ELR (cell line): ENCODE data around the gene LARP4.
A peak's percentile ranks its signal among the peaks of the same experiment; 100 is the strongest.
"Not testable (repeated sequence)": the region's sequence is repeated elsewhere in the genome, so short reads cannot be mapped to it uniquely, and the experiment has no call there.

ENCODE experiments used
- DNase-seq: peaks from one replicate; pipeline ENCODE4 v3.0.0-alpha.2; 2015; ENCODE audit warnings: low read depth

Gene LARP4

DNA sequence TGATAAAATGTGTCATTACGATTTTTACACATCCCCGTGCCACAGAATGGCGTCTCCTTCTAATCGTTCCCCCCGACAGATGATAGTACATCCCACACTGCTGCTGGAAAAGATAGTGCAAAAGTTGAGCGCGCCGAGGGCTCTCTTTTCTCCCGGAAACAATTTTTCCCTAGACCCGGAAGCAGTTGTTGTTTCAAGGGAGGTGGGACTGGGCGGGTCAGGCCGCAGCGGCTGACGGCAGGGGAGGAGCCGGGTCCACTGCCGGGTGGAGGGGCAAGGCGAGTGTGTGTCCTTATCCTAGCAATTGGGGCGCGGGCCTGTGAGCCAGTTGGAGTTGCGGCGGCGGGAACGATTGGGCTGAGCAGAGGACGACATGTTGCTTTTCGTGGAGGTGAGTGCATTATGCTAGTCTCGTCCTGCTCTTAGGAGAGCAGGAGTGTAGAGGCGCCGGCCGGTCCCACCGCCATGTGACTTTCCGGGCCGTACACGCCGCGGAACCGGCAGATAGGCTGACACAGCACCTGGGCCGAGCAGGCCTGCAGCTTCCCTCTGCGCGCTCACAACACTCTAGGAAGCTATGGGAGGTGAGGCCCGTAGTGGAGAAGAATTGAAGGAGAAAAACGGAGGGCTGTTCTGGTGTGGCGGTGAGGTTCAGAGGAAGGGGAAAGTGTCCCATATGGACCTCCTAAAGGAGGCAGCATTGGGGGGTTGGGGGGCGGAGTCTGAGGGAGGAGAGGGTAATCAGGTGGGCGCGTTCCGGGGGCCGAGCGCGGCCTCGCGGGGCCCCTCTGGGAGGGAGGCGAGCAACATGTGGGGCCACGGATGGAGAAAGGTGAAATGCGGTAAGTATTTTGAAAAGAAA is at the start of gene LARP4:
Gene LARP4, plus strand, starts transcription at position 248 of the 862 bp plus-strand sequence. Its CDS starts 126 bp downstream, at position 374.
- DNase-seq, result peak; percentile 97

DNA sequence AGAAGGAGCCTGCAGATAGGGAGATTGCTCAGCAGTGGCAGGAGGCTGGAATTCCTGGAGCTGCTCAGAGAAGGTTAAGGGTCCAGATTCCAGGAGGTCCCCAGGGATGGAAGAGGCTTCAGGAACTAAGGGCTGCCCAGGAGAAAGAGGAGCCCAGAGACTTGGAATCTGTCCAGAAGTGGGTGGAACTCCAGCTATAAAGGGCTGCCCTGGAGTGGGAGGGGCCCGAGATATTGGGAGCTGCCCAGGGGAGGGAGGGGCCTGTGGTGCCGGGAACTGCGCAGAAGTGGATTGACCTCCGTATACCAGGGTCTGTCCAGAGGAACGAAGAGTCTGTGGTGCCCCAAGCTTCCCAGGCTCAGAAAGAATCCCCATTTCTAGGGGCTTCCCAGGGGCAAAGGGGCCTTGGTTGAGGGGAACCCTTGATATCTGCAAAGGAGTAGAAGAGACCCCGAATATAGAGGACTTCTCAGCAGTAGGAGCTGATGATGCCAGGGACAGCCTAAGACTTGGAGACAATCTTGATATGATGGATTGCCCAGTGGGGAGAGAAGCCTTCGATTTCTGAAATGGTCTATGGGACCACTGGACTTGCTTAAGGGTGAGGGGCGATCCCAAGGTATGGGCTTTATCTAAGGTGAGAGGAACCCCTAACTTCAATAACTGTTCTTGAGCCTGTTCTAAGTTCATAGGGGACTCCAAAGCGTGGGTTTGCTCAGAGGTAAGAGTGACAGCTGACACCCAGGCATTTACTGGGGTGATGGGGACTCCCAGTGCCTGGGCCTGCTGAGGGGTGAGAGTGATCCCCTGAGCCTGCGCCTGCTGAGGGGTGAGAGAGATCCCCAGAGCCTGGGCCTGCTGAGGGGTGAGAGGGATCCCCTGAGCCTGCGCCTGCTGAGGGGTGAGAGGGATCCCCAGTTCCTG is 49.3 kb upstream of the LARP4 start:
- DNase-seq, result no peak

DNA sequence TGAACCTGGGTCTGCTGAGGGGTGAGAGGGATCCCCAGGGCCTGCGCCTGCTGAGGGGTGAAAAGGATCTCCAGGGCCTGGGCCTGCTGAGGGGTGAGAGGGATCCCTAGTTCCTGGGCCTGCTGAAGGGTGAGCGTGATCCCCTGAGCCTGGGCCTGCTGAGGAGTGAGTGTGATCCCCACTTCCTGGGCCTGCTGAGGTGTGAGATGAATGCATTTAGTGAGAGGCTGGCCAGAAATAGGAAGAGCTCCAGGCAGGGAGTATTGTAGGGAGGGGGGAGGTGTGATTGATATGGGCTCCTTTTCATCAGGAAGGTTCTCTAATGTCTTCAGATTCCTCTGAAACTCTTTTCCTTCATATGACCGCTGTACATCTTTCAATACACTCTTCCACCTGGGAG is 47.3 kb upstream of the LARP4 start:
- no peak for DNase-seq

DNA sequence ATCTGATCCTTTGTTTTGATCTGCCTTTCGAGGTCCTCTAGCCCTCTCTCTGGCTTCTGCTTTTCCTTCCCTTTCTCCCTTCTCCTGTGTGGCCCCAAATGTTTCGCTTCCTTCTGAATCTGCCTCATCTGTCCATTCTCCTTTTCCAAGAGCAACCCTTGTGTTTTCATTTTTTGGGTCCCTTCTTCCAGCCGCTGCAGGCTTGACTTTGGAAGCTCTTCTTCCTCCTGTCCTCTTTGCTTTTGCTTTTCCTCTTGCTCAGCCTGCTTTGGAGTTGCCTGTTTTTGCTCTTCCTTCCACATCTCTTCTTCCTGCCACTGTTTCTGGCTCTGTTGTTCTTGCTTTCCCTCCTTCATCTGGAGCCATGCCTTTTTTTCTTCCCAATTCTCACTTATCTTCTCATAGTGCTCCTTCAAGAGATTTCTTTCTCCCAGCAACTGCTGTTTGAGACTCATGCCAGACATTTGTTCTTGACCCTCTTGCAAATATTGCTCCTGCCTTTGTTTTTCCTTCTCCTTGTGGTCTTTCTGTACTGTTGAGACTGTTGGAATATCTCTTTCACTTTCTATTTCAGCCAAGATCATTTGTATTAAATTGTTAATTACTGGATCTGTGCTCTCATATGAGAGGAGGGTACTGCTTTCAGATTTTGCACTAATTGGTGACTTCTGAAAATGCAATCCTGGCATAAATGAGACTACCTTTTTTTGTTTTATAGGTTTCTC is 46.7 kb upstream of the LARP4 start:
- peak; percentile 16 for DNase-seq

DNA sequence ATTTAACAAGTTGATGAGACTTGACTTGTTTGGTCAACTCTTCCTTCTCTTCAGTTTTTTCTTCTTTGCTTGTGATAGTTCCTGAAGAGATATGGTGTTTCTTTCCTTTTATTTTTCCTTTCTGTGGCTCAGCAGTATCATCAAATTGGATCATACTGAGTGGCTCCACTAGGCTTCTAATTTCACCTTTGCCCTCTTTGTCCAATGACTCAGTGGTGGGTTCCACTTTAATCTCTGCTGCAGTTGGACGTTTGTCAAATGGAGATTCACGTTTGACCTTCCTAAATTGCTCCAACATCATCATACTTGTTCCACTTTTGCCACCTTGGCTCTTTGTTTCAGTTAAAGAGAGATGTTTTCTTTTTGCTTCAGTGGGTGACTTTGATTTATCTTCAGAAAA is 45.8 kb upstream of the LARP4 start:
- DNase-seq, result no peak

DNA sequence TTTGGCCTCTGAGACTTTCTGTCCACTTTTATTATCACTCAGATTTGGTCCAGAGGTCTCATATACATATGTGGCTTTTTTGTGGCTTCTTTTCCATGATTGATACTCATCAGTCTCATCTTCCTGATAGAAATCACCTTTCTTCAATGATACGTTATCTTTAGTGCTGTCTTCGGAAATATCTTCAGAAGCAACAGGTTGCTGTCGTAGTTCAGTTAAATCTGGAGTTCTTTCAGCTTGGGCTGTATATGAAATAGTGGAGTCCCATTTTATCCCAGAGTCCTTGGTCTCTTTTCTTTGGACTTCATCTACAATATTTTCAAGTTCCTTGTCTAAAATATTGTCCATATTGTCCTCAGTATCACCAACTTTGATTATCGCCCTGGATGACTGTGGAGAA is 45.3 kb upstream of the LARP4 start:
- DNase-seq, result no peak

DNA sequence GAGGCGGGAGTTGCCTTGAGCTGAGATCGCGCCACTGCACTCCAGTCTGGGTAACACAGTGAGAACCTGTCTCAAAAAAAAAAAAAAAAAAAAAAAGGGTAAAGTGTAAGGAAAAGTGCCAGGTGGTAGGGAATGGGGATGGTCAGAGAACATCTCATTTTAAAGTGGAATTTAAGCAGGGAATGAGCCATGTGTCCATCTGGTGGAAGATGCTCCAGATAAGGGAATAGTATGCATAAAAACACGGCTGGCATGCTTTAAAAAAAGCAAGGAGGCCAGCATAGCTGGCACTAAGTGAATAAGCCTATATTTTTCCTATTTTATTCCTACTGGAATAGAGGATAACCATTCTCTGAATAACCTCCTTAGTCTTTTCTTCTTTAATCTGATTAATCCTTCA is 38.0 kb upstream of the LARP4 start:
- no peak for DNase-seq

DNA sequence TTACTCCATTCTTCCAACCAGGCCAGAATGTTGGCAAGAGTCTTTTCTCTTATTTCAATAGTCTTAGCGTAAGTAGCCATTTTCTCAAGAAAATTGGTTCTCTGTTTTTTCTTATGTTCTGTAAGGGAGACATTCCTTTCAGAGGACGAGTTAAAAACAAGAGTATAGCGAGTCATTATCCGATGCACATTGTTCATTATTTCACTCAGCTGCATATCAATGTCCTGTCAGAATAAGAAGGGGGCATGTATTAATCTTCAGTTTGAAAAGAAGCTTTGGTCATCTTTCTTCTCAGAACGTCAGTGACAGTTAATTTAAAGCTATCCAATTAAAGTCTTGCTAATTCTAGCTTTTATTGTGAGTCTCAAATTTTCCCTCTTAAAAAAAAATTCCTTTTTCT is 37.5 kb upstream of the LARP4 start:
- DNase-seq, result no peak

DNA sequence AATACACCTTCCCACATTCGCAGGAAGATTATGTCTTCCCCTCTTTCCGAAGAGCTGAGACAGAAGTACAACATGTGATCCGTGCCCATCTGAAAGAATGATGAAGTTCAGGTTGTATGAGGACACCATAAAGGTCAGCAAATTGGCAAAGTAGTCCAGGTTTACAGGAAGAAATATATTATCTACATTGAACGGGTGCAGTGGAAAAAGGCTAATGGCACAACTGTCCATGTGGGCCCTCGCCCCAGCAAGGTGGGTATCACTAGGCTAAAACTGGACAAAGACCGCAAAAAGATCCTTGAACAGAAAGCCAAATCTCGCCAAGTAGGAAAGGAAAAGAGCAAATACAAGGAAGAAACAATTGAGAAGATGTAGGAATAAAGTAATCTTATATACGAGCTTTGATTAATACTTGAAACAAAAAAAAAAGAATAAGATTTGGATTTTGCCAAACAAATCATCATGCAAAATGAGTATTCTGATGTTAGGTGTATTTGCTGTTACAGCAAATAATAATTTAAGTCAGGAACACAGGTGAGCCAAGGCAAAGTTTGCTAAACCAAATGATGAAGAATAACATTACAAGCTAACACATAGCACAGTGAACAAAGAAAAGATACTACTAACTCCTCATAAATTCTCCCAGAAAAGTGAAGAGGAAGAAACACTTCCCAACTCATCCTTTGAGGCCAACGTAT is 34.8 kb upstream of the LARP4 start:
- no peak for DNase-seq

DNA sequence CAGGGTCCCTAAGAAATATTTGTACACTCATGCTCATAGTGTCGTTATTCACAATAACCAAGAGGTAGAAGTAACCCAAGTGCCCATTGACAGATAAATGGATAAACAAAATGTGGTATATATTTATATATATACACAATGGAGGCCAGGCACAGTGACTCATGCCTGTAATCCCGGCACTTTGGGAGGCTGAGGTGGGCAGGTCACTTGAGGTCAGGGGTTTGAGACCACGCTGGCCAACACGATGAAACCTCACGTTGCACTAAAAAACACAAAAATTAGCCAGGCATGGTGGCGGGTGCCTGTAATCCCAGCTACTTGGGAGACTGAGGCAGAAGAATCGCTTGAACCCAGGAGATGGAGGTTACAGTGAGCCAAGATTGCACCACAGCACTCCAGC is 30.0 kb upstream of the LARP4 start:
- DNase-seq, result peak; percentile 36

DNA sequence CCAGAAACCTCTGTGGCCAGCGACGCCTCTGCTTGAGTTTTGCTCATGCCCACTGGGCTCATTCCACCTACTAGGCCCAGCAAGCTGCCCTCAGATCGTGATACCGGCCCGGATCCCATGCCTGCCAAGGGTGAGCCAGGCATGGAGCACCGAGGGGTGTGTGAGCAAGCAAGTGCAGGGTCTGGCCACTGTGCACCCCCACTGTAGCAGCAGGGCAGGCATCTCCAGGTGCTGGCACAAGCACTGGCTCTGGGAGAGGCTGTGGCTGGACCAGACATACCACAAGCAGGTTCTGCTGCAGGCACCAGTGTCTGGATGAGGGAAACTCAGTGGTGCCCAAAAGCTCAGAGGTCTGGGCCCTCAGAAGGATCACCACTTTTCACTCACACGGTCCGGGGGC is 24.9 kb upstream of the LARP4 start:
- no peak for DNase-seq

DNA sequence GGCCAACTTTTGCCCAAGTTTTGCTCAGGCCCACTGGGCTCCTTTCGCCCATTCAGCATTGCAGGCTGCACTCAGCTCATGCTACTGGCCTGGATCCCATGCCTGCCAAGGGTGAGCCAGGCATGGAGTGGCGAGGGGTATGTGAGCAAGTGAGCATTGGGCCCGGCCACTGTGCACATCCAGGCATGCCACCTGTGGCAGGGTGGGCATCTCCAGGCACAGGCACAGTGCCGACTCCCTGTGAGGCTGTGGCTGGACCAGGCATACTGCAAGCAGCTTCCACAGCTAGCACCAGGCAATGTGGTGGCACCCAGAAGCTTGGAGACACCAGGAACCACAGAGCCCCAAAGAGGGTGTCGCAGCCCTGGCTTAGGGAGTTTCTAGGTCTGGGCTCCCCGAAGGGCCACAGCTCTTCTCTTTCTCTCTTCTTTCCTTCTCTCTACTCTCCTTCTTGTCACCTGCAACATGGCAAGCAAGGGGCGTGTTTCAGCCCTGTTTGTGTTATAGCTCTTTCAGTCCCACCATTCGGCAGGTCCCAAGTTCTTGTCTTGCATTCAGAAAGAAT is 19.8 kb upstream of the LARP4 start:
- DNase-seq, result no peak

DNA sequence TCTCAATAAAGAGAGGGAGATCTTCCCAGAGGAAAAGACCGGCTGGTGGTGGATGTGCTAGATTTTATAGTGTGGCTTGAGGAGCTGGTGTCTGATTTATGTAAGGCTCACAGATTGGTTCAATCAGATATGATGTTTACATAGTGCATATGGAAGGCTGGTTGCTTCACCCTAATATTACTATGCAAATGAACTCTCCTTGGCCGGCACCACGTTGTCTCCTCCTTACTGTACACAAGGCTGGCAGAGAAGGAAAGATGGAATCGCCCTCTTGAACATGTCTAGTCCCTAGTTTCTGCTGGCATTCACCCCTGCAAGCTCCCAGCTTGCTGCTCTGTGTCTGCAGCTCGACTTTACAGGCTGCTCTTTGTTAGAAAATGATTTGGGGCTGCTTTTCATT is 13.2 kb upstream of the LARP4 start:
- DNase-seq, result no peak

DNA sequence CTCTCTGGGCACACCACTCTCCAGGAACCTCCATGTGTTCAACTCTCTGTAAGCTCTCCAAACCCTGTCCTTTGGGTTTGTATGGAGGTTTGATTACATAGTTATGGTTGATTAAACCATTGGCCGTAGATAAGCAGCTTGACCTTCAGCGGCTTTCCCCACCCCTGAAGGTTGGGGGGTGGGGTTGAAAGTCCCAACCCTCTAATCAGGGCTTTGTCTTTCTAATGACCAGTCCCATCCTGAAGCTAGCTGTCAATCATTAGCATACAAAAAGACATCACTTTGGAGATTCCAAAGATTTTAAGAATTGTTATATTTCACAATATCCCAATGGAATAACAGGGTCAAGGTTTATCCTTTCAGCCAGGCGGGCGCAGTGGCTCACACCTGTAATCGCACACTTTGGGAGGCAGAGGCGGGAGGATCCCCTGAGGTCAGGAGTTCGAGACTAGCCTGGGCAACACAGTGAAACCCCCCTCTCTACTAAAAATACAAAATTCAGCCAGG is 12.7 kb upstream of the LARP4 start:
- no peak for DNase-seq

DNA sequence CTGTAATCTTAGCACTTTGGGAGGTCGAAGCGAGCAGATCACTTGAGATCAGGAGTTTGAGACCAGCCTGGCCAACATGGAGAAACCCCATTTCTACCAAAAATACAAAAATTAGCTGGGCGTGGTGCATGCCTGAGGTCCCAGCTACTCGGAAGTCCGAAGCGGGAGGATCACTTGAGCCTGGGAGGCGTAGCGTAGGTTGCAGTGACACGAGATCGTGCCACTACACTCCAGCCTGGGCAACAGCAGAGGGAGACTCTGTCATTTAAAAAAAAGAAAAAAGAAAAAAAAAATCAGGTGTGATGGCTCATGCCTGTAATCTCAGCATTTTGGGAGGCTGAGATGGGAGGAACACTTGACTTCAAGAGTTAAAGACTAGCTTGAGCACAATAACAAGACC is 11.9 kb upstream of the LARP4 start:
- DNase-seq, result not testable (repeated sequence)

DNA sequence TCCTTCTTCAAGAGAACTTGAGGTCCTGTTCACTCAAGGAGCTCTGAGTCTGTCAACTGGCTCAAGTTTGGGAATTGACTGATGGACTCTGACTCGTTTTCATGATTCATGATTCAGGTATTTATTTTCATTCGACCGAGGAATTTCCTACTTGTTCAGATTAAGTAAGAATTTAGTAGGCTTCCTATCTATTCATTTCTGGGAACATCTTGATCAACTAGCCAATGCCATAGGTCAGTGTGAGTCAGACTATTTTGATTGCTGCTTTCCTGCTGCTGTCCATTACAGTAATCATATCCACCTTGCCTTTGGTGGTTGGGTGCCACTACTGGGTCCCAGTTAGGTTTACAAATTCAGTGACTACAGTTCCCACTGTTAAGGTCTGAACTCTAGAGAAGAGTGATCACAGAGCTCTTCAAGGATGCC is 10.4 kb upstream of the LARP4 start:
- DNase-seq, result peak; percentile 94

DNA sequence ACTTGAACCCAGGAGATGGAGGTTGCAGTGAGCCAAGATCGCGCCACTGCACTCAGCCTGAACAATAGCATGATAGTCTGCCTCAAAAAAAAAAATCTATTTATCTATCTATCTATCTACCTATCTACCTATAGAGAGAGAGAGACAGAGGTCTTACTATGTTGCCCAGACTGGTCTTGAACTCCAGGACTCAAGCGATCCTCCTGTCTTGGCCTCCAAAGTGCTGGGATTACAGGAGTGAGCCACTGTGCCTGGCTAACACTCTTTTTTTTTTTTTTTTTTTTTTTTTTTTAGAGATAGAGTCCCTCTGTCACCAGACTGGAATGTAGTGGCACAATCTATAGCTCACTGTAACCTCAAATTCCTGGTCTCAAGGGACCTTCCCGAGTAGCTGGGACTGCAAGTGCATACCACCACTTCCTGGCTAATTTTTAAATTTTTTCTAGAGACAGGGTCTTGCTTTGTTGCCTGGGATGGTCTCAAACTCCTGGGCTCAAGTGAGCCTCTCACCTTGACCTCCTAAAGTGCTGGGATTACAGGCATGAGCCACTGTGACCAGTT is 6.1 kb upstream of the LARP4 start:
- peak; percentile 56 for DNase-seq

DNA sequence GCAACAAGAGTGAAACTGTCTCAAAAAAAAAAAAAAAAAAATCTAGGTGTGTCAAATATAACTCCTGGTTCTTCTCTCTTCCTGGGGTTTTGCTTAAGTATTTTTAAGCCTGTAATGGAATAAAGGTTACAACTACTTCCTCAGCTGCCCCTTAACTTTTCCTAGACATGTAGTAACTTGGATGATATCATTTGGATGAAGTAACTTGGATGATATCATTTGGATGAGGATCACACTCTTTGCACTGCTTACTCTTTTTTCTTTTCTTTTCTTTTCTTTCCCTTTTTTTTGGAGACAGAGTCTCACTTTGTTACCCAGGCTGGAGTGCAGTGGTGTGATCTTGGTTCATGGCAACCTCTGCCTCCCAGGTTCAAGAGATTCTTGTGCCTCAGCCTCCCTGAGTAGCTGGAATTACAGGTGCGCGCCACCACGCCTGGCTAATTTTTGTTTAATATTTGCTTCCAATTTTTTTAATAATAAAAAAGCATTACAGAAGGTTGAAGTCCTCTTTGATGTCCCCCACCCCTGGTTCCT is 3.5 kb upstream of the LARP4 start:
- DNase-seq, result peak; percentile 36

DNA sequence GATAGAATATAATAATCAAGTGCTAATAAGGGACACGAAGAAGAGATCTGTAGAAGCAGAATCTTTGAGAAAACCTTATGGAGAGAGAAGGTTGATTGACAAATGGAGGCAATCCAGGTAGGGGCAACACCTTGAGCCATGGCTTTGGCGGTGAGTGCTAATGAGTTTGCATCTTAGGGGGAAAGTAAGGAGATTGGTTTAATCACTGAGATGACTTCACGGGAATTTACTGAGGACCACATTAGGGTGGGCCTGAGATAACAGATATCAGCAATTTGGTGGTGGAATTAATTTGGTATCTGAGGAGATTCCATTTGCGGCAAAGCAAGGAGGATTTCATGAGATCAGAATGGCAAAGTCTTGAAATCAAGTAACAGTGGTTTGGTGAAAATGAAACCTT is 1.8 kb upstream of the LARP4 start:
- DNase-seq, result no peak

DNA sequence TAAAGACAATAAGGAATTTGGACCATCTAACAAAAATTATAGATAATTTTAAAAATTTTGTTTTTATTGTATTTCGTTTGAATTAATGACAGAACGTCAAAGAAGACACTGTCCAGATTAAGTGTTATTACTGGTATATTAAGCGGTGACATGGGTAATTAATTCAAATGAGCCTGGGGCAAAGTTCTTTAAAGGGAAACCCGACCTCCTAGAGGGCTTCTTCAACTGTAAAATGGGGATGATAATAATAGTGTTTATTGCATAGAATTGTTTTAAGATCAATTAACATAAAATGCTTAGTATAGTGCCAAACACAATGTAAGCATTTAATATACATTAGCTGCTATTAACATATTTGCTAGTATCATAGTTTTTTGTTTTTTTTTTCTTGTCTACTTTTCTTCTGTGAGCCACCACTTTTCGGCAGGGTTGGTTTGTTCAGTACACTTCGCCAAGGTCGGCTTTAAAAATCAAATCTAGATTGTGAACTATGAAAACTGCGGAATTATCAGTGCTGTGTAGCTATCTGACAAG is 514 bp upstream of the LARP4 start:
- DNase-seq, result peak; percentile 38
